Liver (tissue), 9 donors: ENCODE results near the gene HNRNPL. TPM values are rescaled to one million over a fixed set of nuclear protein-coding genes. Genes with fewer than 3 reads are reported as not detected.

Source experiments
- DNase-seq: peaks from one replicate; pipeline ENCODE4 v3.0.0-alpha.2; 2017; ENCODE audit warnings: low spot score
- H3K27ac ChIP-seq, 2 donors: one replicate each; pipeline ENCODE4 v1.7.0; 2013; ENCODE audit warnings: inconsistent platforms in 2 of 2, low read length in 2 of 2, control low read depth in 1 of 2, low read depth in 1 of 2, mild to moderate bottlenecking in 1 of 2
- H3K27me3 ChIP-seq, 4 donors: one replicate each; pipeline versions ENCODE4 v1.6.1 to v1.7.0; 2013; ENCODE audit warnings: low read length in 3 of 4, inconsistent platforms in 1 of 4, mild to moderate bottlenecking in 1 of 4, moderate library complexity in 1 of 4; ENCODE audit not compliant: control insufficient read depth in 4 of 4, insufficient read depth in 4 of 4
- H3K36me3 ChIP-seq, 4 donors: one replicate each; pipeline versions ENCODE4 v1.6.1 to v1.7.0; 2013; ENCODE audit warnings: low read length in 3 of 4, mild to moderate bottlenecking in 3 of 4, low read depth in 1 of 4, moderate library complexity in 1 of 4; ENCODE audit not compliant: control insufficient read depth in 4 of 4, insufficient read depth in 3 of 4
- H3K4me1 ChIP-seq, 4 donors: one replicate each; pipeline versions ENCODE4 v1.6.1 to v1.7.0; 2013; ENCODE audit warnings: low read length in 3 of 4, mild to moderate bottlenecking in 3 of 4, moderate library complexity in 1 of 4; ENCODE audit not compliant: control insufficient read depth in 4 of 4, insufficient read depth in 4 of 4
- H3K4me3 ChIP-seq, 3 donors: one replicate each; pipeline versions ENCODE4 v1.6.1 to v1.7.0; 2013; ENCODE audit warnings: low read length in 3 of 3, control low read depth in 1 of 3, low read depth in 1 of 3, mild to moderate bottlenecking in 1 of 3
- H3K9ac ChIP-seq, 2 donors: one replicate each; pipeline ENCODE4 v1.7.0; 2013; ENCODE audit warnings: low read length in 2 of 2, mild to moderate bottlenecking in 2 of 2, moderate library complexity in 2 of 2, control low read depth in 1 of 2, low read depth in 1 of 2
- H3K9me3 ChIP-seq, 4 donors: one replicate each; pipeline versions ENCODE4 v1.6.1 to v1.7.0; 2013; ENCODE audit warnings: low read length in 3 of 4; ENCODE audit not compliant: control insufficient read depth in 4 of 4
- EGR1 ChIP-seq, 2 donors: IDR thresholded peaks; 2 replicates each; pipeline ENCODE4 v1.6.1; 2016 to 2018; ENCODE audit warnings: antibody characterized with exemption in 2 of 2, low read depth in 2 of 2
- FOXA1 ChIP-seq: IDR thresholded peaks from 2 replicates; pipeline ENCODE4 v1.6.1; 2016; ENCODE audit warnings: antibody characterized with exemption
- FOXA2 ChIP-seq: IDR thresholded peaks from 2 replicates; pipeline ENCODE4 v1.6.1; 2016; ENCODE audit warnings: antibody characterized with exemption
- GABPA ChIP-seq, 2 donors: IDR thresholded peaks in 1 of 2; conservative IDR thresholded peaks in 1 of 2; 2 replicates each; pipeline ENCODE4 v1.6.1; 2016; ENCODE audit warnings: antibody characterized with exemption in 2 of 2, mild to moderate bottlenecking in 1 of 2, moderate library complexity in 1 of 2
- HNF4A ChIP-seq, 2 donors: conservative IDR thresholded peaks; 2 replicates each; pipeline ENCODE4 v1.6.1; 2016; ENCODE audit warnings: antibody characterized with exemption in 2 of 2, mild to moderate bottlenecking in 2 of 2
- HNF4G ChIP-seq: IDR thresholded peaks from 2 replicates; pipeline ENCODE4 v1.6.1; 2016; ENCODE audit warnings: antibody characterized with exemption
- JUND ChIP-seq, 2 donors: IDR thresholded peaks; 2 replicates each; pipeline ENCODE4 v1.6.1; 2016; ENCODE audit warnings: antibody characterized with exemption in 2 of 2
- MAX ChIP-seq: IDR thresholded peaks from 2 replicates; pipeline ENCODE4 v1.6.1; 2016; ENCODE audit warnings: antibody characterized with exemption
- NR2F2 ChIP-seq: IDR thresholded peaks from 2 replicates; pipeline ENCODE4 v1.6.1; 2016; ENCODE audit warnings: antibody characterized with exemption
- RAD21 ChIP-seq, 2 donors: IDR thresholded peaks; 2 replicates each; pipeline ENCODE4 v1.6.1; 2016; ENCODE audit warnings: antibody characterized with exemption in 2 of 2, mild to moderate bottlenecking in 2 of 2
- RXRA ChIP-seq, 2 donors: IDR thresholded peaks; 2 replicates each; pipeline ENCODE4 v1.6.1; 2017 to 2018; ENCODE audit warnings: antibody characterized with exemption in 2 of 2, mild to moderate bottlenecking in 1 of 2
- SP1 ChIP-seq: IDR thresholded peaks from 2 replicates; pipeline ENCODE4 v1.6.1; 2018; ENCODE audit warnings: antibody characterized with exemption, mild to moderate bottlenecking
- TAF1 ChIP-seq: conservative IDR thresholded peaks from 2 replicates; pipeline ENCODE4 v1.6.1; 2016; ENCODE audit warnings: antibody characterized with exemption, mild to moderate bottlenecking
- YY1 ChIP-seq: IDR thresholded peaks from 2 replicates; pipeline ENCODE4 v1.6.1; 2016; ENCODE audit warnings: antibody characterized with exemption, mild to moderate bottlenecking
- WGBS: extraction: QIAGEN DNeasy Blood & Tissue Kit; methylation state at CpG from one replicate; pipeline ENCODE4 v1.1.7; 2013; 5-methylcytosine and 5-hydroxymethylcytosine counted together
- polyA plus RNA-seq, 2 donors: library from polyadenylated mRNA; stranded (reverse) in 1 of 2; unstranded in 1 of 2; fragments of 200-250 nt in 1 of 2; fragments of >200 nt in 1 of 2; fragmentation: Nextera tagmentation in 1 of 2; extraction: Ambion mirVana in 1 of 2; gene quantifications; one replicate each; pipeline versions ENCODE4 v1.2.1 to v1.2.3, GENCODE V29; 2013 to 2015
- total RNA-seq, 2 donors: library from RNA; depleted of rRNA; stranded (reverse); fragments of >200 nt; gene quantifications; one replicate each; pipeline ENCODE4 v1.2.3, GENCODE V29; 2014
- TF ChIP-seq, protein P1 (sequence below): fragments of 150-350 bp; IDR thresholded peaks from 2 replicates; pipeline ENCODE4 v1.5.1; 2017; ENCODE audit warnings: improper control_type of control experiment, low read depth, low read length; ENCODE audit not compliant: missing input control
- TF ChIP-seq, protein P2 (sequence below): IDR thresholded peaks from 2 replicates; pipeline ENCODE4 v1.6.1; 2016; ENCODE audit warnings: antibody characterized with exemption
- TF ChIP-seq, protein P3 (sequence below): IDR thresholded peaks from 2 replicates; pipeline ENCODE4 v1.6.1; 2016; ENCODE audit warnings: antibody characterized with exemption
- TF ChIP-seq, protein P4 (sequence below): IDR thresholded peaks from 2 replicates; pipeline ENCODE4 v1.6.1; 2016; ENCODE audit warnings: antibody characterized with exemption, mild to moderate bottlenecking
- donor health status: healthy.
- donor health status: healthy.
- donor health status: healthy.
- donor health status: healthy.
- donor health status: healthy.

The HNRNPL gene
- total and polyA plus RNA-seq, 4 donors: 50.4 to 166 (median 95.6) TPM

GRCh38 chr19:38793671-38794070 lies 56.1 kb downstream of the HNRNPL start (continued):
- TF ChIP-seq, protein P1, sequence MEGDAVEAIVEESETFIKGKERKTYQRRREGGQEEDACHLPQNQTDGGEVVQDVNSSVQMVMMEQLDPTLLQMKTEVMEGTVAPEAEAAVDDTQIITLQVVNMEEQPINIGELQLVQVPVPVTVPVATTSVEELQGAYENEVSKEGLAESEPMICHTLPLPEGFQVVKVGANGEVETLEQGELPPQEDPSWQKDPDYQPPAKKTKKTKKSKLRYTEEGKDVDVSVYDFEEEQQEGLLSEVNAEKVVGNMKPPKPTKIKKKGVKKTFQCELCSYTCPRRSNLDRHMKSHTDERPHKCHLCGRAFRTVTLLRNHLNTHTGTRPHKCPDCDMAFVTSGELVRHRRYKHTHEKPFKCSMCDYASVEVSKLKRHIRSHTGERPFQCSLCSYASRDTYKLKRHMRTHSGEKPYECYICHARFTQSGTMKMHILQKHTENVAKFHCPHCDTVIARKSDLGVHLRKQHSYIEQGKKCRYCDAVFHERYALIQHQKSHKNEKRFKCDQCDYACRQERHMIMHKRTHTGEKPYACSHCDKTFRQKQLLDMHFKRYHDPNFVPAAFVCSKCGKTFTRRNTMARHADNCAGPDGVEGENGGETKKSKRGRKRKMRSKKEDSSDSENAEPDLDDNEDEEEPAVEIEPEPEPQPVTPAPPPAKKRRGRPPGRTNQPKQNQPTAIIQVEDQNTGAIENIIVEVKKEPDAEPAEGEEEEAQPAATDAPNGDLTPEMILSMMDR: no peak
- TF ChIP-seq TAF1 (no peak), GABPA (IDR thresholded peaks at IDR 0.05 in 1 of 2, conservative IDR thresholded peaks at IDR 0.05 in 1 of 2) (no peak), EGR1 (IDR thresholded peaks at IDR 0.05; ENCODE audit: low read depth in 2 of 2) (no peak), NR2F2 (no peak), MAX (no peak), HNF4G (no peak), RXRA (IDR thresholded peaks at IDR 0.05) (no peak)

- TF ChIP-seq RAD21 (IDR thresholded peaks at IDR 0.05) (no peak), MAX (no peak), NR2F2 (no peak), RXRA (IDR thresholded peaks at IDR 0.05) (no peak), SP1 (no peak), GABPA (IDR thresholded peaks at IDR 0.05 in 1 of 2, conservative IDR thresholded peaks at IDR 0.05 in 1 of 2) (no peak), JUND (IDR thresholded peaks at IDR 0.05) (no peak), FOXA2 (no peak), HNF4G (no peak), FOXA1 (no peak), EGR1 (IDR thresholded peaks at IDR 0.05; ENCODE audit: low read depth in 2 of 2) (no peak), YY1 (no peak), TAF1 (no peak), HNF4A (conservative IDR thresholded peaks at IDR 0.05) (no peak)
- TF ChIP-seq, protein P2, sequence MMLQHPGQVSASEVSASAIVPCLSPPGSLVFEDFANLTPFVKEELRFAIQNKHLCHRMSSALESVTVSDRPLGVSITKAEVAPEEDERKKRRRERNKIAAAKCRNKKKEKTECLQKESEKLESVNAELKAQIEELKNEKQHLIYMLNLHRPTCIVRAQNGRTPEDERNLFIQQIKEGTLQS: no peak
- TF ChIP-seq, protein P1: no peak
- TF ChIP-seq, protein P3, sequence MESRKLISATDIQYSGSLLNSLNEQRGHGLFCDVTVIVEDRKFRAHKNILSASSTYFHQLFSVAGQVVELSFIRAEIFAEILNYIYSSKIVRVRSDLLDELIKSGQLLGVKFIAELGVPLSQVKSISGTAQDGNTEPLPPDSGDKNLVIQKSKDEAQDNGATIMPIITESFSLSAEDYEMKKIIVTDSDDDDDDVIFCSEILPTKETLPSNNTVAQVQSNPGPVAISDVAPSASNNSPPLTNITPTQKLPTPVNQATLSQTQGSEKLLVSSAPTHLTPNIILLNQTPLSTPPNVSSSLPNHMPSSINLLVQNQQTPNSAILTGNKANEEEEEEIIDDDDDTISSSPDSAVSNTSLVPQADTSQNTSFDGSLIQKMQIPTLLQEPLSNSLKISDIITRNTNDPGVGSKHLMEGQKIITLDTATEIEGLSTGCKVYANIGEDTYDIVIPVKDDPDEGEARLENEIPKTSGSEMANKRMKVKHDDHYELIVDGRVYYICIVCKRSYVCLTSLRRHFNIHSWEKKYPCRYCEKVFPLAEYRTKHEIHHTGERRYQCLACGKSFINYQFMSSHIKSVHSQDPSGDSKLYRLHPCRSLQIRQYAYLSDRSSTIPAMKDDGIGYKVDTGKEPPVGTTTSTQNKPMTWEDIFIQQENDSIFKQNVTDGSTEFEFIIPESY: no peak
- TF ChIP-seq, protein P4, sequence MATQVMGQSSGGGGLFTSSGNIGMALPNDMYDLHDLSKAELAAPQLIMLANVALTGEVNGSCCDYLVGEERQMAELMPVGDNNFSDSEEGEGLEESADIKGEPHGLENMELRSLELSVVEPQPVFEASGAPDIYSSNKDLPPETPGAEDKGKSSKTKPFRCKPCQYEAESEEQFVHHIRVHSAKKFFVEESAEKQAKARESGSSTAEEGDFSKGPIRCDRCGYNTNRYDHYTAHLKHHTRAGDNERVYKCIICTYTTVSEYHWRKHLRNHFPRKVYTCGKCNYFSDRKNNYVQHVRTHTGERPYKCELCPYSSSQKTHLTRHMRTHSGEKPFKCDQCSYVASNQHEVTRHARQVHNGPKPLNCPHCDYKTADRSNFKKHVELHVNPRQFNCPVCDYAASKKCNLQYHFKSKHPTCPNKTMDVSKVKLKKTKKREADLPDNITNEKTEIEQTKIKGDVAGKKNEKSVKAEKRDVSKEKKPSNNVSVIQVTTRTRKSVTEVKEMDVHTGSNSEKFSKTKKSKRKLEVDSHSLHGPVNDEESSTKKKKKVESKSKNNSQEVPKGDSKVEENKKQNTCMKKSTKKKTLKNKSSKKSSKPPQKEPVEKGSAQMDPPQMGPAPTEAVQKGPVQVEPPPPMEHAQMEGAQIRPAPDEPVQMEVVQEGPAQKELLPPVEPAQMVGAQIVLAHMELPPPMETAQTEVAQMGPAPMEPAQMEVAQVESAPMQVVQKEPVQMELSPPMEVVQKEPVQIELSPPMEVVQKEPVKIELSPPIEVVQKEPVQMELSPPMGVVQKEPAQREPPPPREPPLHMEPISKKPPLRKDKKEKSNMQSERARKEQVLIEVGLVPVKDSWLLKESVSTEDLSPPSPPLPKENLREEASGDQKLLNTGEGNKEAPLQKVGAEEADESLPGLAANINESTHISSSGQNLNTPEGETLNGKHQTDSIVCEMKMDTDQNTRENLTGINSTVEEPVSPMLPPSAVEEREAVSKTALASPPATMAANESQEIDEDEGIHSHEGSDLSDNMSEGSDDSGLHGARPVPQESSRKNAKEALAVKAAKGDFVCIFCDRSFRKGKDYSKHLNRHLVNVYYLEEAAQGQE: no peak
- no peaks in the 10 kb centered on the region for H3K9me3 ChIP-seq
- WGBS: 79% methylated on average over 8 of the region's 8 CpGs
- no peaks in the 10 kb centered on the region for H3K36me3 ChIP-seq
- no peak for DNase-seq
- H3K9ac ChIP-seq: no peak overlapping the region
- H3K27me3 ChIP-seq: no peaks in the 10 kb centered on the region
- H3K4me3 ChIP-seq: no peak overlapping the region
- no peak overlapping the region for H3K27ac ChIP-seq
- peaks cover 0 to 6% (median 2%) of the 10 kb centered on the region in 4 donors for H3K4me1 ChIP-seq
Observed at GRCh38 chr19:38793177-38793576, 56.6 kb downstream of the HNRNPL start.
